Mucosa of descending colon (tissue), 3 donors: ENCODE measurements around the gene LLCFC1. TPM values are rescaled to one million over a fixed set of nuclear protein-coding genes. Genes with fewer than 3 reads are reported as not detected.

ENCODE experiments used
- ATAC-seq: fragments of 200-7000 bp; cut with Tn5 transposase; one replicate; pipeline ENCODE4 v1.9.1; 2020; ENCODE audit warnings: mild to moderate bottlenecking, moderate library complexity
- DNase-seq, 3 donors: peaks; one replicate each; pipeline ENCODE4 v3.0.0-alpha.2; 2020
- H3K36me3 ChIP-seq: fragments of 200-600 bp; one replicate; pipeline ENCODE4 v1.8.0; 2021; ENCODE audit warnings: low read depth, mild to moderate bottlenecking
- H3K4me1 ChIP-seq: fragments of 200-600 bp; one replicate; pipeline ENCODE4 v1.8.0; 2021; ENCODE audit warnings: low read depth, mild to moderate bottlenecking
- H3K4me3 ChIP-seq: fragments of 200-600 bp; one replicate; pipeline ENCODE4 v1.8.0; 2021; ENCODE audit warnings: mild to moderate bottlenecking
- H3K9me3 ChIP-seq: fragments of 200-600 bp; one replicate; pipeline ENCODE4 v1.8.0; 2021; ENCODE audit warnings: mild to moderate bottlenecking
- CTCF ChIP-seq: fragments of 200-600 bp; IDR thresholded peaks from one replicate; pipeline ENCODE4 v1.8.0; 2022; ENCODE audit warnings: antibody characterized with exemption, mild to moderate bottlenecking
- intact Hi-C, 2 donors: fragments of 100-400 bp; cut with DNase I in 1 of 2; cut with micrococcal nuclease in 1 of 2; formaldehyde crosslinking; loops; one replicate each; pipeline versions ENCODE4 v1.11.0 to v1.11.1; 2022; cut with DNase I, micrococcal nuclease
- total RNA-seq, 3 donors: library from RNA; stranded (reverse); fragmentation: NEBNext Ultra II Directional in 2 of 3; extraction: Animal tissue kit (Norgen Biotek cat#: 25700) in 2 of 3; gene quantifications; one replicate each; pipeline versions ENCODE4 v1.2.1 to v1.2.4, GENCODE V29; 2021 to 2023
- donor health status: DM: no; HTN: no; CAD: no; lungs with moderate emphysema.
- donor health status: DM: no; HTN: no; CAD: no.
- donor health status: DM: no; HTN: yes; CAD: no.

Gene LLCFC1
- total RNA-seq, 3 donors from 2014 or later, result not detected

GRCh38 chr7:142918901-142919300, 20.4 kb upstream of the LLCFC1 start:
- ATAC-seq, result no peak
- TF ChIP-seq CTCF, result no peak
- intact Hi-C loops, result no loop called here

GRCh38 chr7:142919656-142920055, 19.6 kb upstream of the LLCFC1 start:
- Histone ChIP-seq H3K9me3 (no peaks in the 10 kb centered on the region), H3K36me3 (no peaks in the 10 kb centered on the region), H3K4me3 (no peak overlapping the region), H3K4me1 (no peaks in the 10 kb centered on the region)
- intact Hi-C loops, result no loop called here
- ATAC-seq (no peak), DNase-seq (no peak)
- TF ChIP-seq CTCF, result no peak

More at GRCh38 chr7:142918901-142919300, 20.4 kb upstream of the LLCFC1 start:
- Histone ChIP-seq H3K9me3 (no peaks in the 10 kb centered on the region), H3K4me3 (no peak overlapping the region), H3K36me3 (no peaks in the 10 kb centered on the region), H3K4me1 (no peaks in the 10 kb centered on the region)
- DNase-seq, result no peak

GRCh38 chr7:142923391-142923790, 15.9 kb upstream of the LLCFC1 start:
- Histone ChIP-seq H3K9me3 (no peaks in the 10 kb centered on the region), H3K36me3 (no peaks in the 10 kb centered on the region), H3K4me3 (no peak overlapping the region), H3K4me1 (no peaks in the 10 kb centered on the region)
- no peak for ATAC-seq
- no peak for TF ChIP-seq CTCF
- no peak for DNase-seq
- intact Hi-C loops, result no loop called here

- DNase-seq, result no peak
- H3K36me3 ChIP-seq, result no peaks in the 10 kb centered on the region
- H3K9me3 ChIP-seq, result no peaks in the 10 kb centered on the region
- no peak for TF ChIP-seq CTCF
- no peaks in the 10 kb centered on the region for H3K4me1 ChIP-seq
- intact Hi-C loops, result no loop called here
- no peak overlapping the region for H3K4me3 ChIP-seq
- ATAC-seq, result no peak
These were observed 13.9 kb upstream of the LLCFC1 start for GRCh38 chr7:142925413-142925812.

- intact Hi-C loops, result no loop called here
- peak; percentile 41 for ATAC-seq
- no peaks in the 10 kb centered on the region for H3K36me3 ChIP-seq
- H3K4me1 ChIP-seq, result no peaks in the 10 kb centered on the region
- H3K4me3 ChIP-seq, result no peak overlapping the region
- no peak for TF ChIP-seq CTCF
- no peaks in the 10 kb centered on the region for H3K9me3 ChIP-seq
- no peak for DNase-seq
These were observed 12.1 kb upstream of the LLCFC1 start for GRCh38 chr7:142927085-142927745.

- no peaks in the 10 kb centered on the region for H3K4me1 ChIP-seq
- intact Hi-C loops, result no loop called here
- no peaks in the 10 kb centered on the region for H3K36me3 ChIP-seq
- DNase-seq (no peak), ATAC-seq (no peak)
- no peak overlapping the region for H3K4me3 ChIP-seq
- H3K9me3 ChIP-seq, result no peaks in the 10 kb centered on the region
- TF ChIP-seq CTCF, result no peak
These were observed 11.3 kb upstream of the LLCFC1 start for GRCh38 chr7:142927949-142928348.
